Measurements from ENCODE around the gene LDHA. TPM values are rescaled to one million over a fixed set of nuclear protein-coding genes. Genes with fewer than 3 reads are reported as not detected.

LDHA gene
- polyA plus RNA-seq, 1 donor (not counting 4 experiments of a cell fraction or from before 2014, with no cell fraction given), result 3,668 TPM

DNA sequence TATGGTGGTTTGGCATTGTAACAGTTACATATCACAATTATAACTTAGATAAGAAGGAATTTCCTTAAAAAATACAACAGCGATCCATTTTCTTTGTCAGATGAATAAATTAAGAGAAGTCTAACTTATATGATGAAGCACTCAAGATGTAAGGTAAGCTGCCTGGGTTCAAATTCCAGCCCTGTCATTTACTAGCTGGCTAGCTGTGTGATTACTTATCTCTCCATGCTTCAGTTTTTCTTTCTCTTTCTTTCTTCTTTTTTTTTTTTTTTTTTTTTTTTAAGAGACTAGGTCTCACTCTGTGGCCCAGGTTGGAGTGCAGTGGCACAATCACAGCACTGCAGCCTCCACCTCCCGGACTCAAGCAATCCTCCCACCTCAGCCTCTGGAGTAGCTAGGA is 22.2 kb upstream of the LDHA start:
- Histone ChIP-seq H3K36me3 (ENCODE audit: control insufficient read depth in 2 of 2, extremely low read depth in 1 of 2, insufficient read depth in 2 of 2, low read length in 2 of 2) (peaks cover 0 to 2% of the 10 kb centered on the region in 2 experiments), H3K4me2 (ENCODE audit: control insufficient read depth, extremely low read depth, insufficient read depth, low read depth, low read length) (no peak overlapping the region), H3K9me1 (ENCODE audit: control insufficient read depth, extremely low read depth, insufficient read depth, low read length) (no peaks in the 10 kb centered on the region), H3K4me1 (ENCODE audit: control insufficient read depth, extremely low read depth, insufficient read depth, low read length) (no peaks in the 10 kb centered on the region), H3K27ac (ENCODE audit: control insufficient read depth, insufficient read depth, low read length) (no peak overlapping the region), H2AFZ (ENCODE audit: control insufficient read depth, low read length) (no peak overlapping the region), H3K9me3 (ENCODE audit: control insufficient read depth, low read depth, low read length) (no peaks in the 10 kb centered on the region), H4K20me1 (ENCODE audit: control insufficient read depth, extremely low read depth, insufficient read depth, low read length) (no peaks in the 10 kb centered on the region), H3K9ac (ENCODE audit: control insufficient read depth, extremely low read depth, insufficient read depth, low read length) (no peak overlapping the region), H3K4me3 (ENCODE audit: control insufficient read depth in 2 of 3, extremely low read depth in 1 of 3, insufficient read depth in 2 of 3, low read depth in 1 of 3, low read length in 3 of 3) (no peak overlapping the region), H3K79me2 (ENCODE audit: control insufficient read depth, insufficient read depth, low read length) (no peaks in the 10 kb centered on the region), H3K27me3 (ENCODE audit: control insufficient read depth, extremely low read depth, insufficient read depth, low read length) (no peaks in the 10 kb centered on the region)
- no peak for DNase-seq (ENCODE audit: low read depth, low spot score)
- no peak for FAIRE-seq
- dilution Hi-C loops (cut with MboI; ENCODE audit: extremely low pct_ligation_motif_present, low sequenced_read_pairs), result no loop called here
- TF ChIP-seq, protein P1, sequence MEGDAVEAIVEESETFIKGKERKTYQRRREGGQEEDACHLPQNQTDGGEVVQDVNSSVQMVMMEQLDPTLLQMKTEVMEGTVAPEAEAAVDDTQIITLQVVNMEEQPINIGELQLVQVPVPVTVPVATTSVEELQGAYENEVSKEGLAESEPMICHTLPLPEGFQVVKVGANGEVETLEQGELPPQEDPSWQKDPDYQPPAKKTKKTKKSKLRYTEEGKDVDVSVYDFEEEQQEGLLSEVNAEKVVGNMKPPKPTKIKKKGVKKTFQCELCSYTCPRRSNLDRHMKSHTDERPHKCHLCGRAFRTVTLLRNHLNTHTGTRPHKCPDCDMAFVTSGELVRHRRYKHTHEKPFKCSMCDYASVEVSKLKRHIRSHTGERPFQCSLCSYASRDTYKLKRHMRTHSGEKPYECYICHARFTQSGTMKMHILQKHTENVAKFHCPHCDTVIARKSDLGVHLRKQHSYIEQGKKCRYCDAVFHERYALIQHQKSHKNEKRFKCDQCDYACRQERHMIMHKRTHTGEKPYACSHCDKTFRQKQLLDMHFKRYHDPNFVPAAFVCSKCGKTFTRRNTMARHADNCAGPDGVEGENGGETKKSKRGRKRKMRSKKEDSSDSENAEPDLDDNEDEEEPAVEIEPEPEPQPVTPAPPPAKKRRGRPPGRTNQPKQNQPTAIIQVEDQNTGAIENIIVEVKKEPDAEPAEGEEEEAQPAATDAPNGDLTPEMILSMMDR (optimal IDR thresholded peaks at IDR 0.05 in 1 of 3, IDR thresholded peaks at IDR 0.05 in 1 of 3, conservative IDR thresholded peaks at IDR 0.05 in 1 of 3; ENCODE audit: extremely low read depth in 1 of 3, insufficient read depth in 2 of 3, low read length in 3 of 3), result no peak
- TF ChIP-seq EZH2 (IDR thresholded peaks at IDR 0.05; ENCODE audit: low read length), result no peak

DNA sequence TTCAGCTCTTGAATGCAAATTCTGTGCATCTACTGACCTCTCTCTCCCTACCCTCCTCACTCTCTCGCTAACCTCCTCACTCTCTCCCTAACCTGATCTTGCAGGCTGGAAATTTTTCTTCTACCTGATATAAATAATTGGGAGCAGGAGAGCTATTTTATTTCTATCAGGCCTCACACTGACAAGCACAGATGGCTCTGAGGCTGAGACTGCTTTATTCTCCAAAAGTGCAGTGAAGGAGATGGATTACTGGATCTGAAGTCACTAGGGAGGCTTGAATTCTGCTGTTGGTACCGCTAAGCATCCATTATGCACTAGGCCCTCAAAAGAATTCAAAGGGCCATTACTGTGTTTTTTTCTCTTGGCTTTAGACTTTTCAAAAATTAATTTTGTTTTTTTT is 19.4 kb upstream of the LDHA start:
- Histone ChIP-seq H3K4me1 (ENCODE audit: control insufficient read depth, extremely low read depth, insufficient read depth, low read length) (no peaks in the 10 kb centered on the region), H3K9ac (ENCODE audit: control insufficient read depth, extremely low read depth, insufficient read depth, low read length) (no peak overlapping the region), H3K27ac (ENCODE audit: control insufficient read depth, insufficient read depth, low read length) (no peak overlapping the region), H3K4me2 (ENCODE audit: control insufficient read depth, extremely low read depth, insufficient read depth, low read depth, low read length) (no peak overlapping the region), H3K36me3 (ENCODE audit: control insufficient read depth in 2 of 2, extremely low read depth in 1 of 2, insufficient read depth in 2 of 2, low read length in 2 of 2) (no peaks in the 10 kb centered on the region), H3K9me3 (ENCODE audit: control insufficient read depth, low read depth, low read length) (no peaks in the 10 kb centered on the region), H2AFZ (ENCODE audit: control insufficient read depth, low read length) (no peak overlapping the region), H3K9me1 (ENCODE audit: control insufficient read depth, extremely low read depth, insufficient read depth, low read length) (no peaks in the 10 kb centered on the region), H4K20me1 (ENCODE audit: control insufficient read depth, extremely low read depth, insufficient read depth, low read length) (no peaks in the 10 kb centered on the region), H3K27me3 (ENCODE audit: control insufficient read depth, extremely low read depth, insufficient read depth, low read length) (no peaks in the 10 kb centered on the region), H3K79me2 (ENCODE audit: control insufficient read depth, insufficient read depth, low read length) (no peaks in the 10 kb centered on the region), H3K4me3 (ENCODE audit: control insufficient read depth in 2 of 3, extremely low read depth in 1 of 3, insufficient read depth in 2 of 3, low read depth in 1 of 3, low read length in 3 of 3) (no peak overlapping the region)
- no peak for TF ChIP-seq EZH2 (IDR thresholded peaks at IDR 0.05; ENCODE audit: low read length)
- TF ChIP-seq, protein P1 (optimal IDR thresholded peaks at IDR 0.05 in 1 of 3, IDR thresholded peaks at IDR 0.05 in 1 of 3, conservative IDR thresholded peaks at IDR 0.05 in 1 of 3; ENCODE audit: extremely low read depth in 1 of 3, insufficient read depth in 2 of 3, low read length in 3 of 3), result no peak
- FAIRE-seq (no peak), DNase-seq (ENCODE audit: low read depth, low spot score) (no peak)
- dilution Hi-C loops (cut with MboI; ENCODE audit: extremely low pct_ligation_motif_present, low sequenced_read_pairs), result no loop called here

All from keratinocyte (primary cell).